B cell (primary cell): ENCODE measurements around the gene MKRN2OS. TPM values are rescaled to one million over a fixed set of nuclear protein-coding genes. Genes with fewer than 3 reads are reported as not detected.

Experiments
- ATAC-seq: fragments of 200-7000 bp; cut with Tn5 transposase; one replicate; pipeline ENCODE4 v1.10.0; 2021; ENCODE audit warnings: low read depth, mild to moderate bottlenecking, moderate number of reproducible peaks, moderate library complexity
- CTCF ChIA-PET: fragments of 350-600 bp; sonication (Branson Sonifier 250); formaldehyde crosslinking; loops from one replicate; lab custom pipeline; 2021; ENCODE audit warnings: antibody characterized with exemption, inconsistent platforms; lab: Charles Lee
- POLR2A ChIA-PET: fragments of 350-600 bp; sonication (Branson Sonifier 250); formaldehyde crosslinking; loops from one replicate; lab custom pipeline; 2021; ENCODE audit warnings: antibody characterized with exemption; lab: Charles Lee
- DNase-seq: peaks from one replicate; pipeline ENCODE4 v3.0.0; 2013
- H2AFZ ChIP-seq: 2 replicates; pipeline ENCODE4 v1.6.1; 2012; ENCODE audit warnings: mild to moderate bottlenecking, low read depth, low read length; ENCODE audit not compliant: insufficient read depth, poor library complexity, severe bottlenecking
- H3K27ac ChIP-seq, 2 donors: 1 replicate in 1 of 2; 2 replicates in 1 of 2; pipeline ENCODE4 v1.5.1; 2012 to 2013; ENCODE audit warnings: low read length in 2 of 2, mild to moderate bottlenecking in 2 of 2, moderate library complexity in 1 of 2
- H3K27me3 ChIP-seq, 4 experiments: fragments of 200-600 bp in 1 of 4; sonication (generic) in 1 of 4; replicated peaks in 1 of 4; 1 replicate in 2 of 4; 2 replicates in 2 of 4; pipeline versions ENCODE4 v1.6.1 to v1.7.0; 2013 to 2016; ENCODE audit warnings: low read length in 3 of 4, mild to moderate bottlenecking in 2 of 4, mixed read lengths in 1 of 4, moderate library complexity in 1 of 4; ENCODE audit not compliant: insufficient read depth in 4 of 4, control insufficient read depth in 3 of 4; ENCODE audit errors: control extremely low read depth in 1 of 4
- H3K36me3 ChIP-seq, 2 experiments: replicated peaks in 1 of 2; 1 replicate in 1 of 2; 2 replicates in 1 of 2; pipeline versions ENCODE4 v1.6.1 to v1.7.1; 2013; ENCODE audit warnings: low read length in 1 of 2; ENCODE audit not compliant: insufficient read depth in 2 of 2, control insufficient read depth in 1 of 2; ENCODE audit errors: control extremely low read depth in 1 of 2, extremely low read depth in 1 of 2
- H3K4me1 ChIP-seq, 2 donors: fragments of 200-600 bp in 1 of 2; sonication (generic) in 1 of 2; 1 replicate in 1 of 2; 2 replicates in 1 of 2; pipeline versions ENCODE4 v1.5.1 to v1.6.1; 2013 to 2017; ENCODE audit warnings: low read length in 2 of 2; ENCODE audit not compliant: control insufficient read depth in 2 of 2, insufficient read depth in 2 of 2
- H3K4me2 ChIP-seq: replicated peaks from 2 replicates; pipeline ENCODE3; 2012; ENCODE audit warnings: mild to moderate bottlenecking, low read depth, low read length; ENCODE audit not compliant: poor library complexity, severe bottlenecking
- H3K4me3 ChIP-seq, 5 experiments: fragments of 200-600 bp in 1 of 5; sonication (generic) in 1 of 5; 1 replicate in 3 of 5; 2 replicates in 2 of 5; pipeline versions ENCODE4 v1.5.1 to v1.7.0; 2011 to 2016; ENCODE audit warnings: low read length in 4 of 5, mild to moderate bottlenecking in 4 of 5, low read depth in 2 of 5, control low read depth in 1 of 5, moderate library complexity in 1 of 5; ENCODE audit not compliant: insufficient read depth in 1 of 5; ENCODE audit errors: control extremely low read depth in 1 of 5, extremely low read depth in 1 of 5
- H3K79me2 ChIP-seq: fragments of 200-600 bp; sonication (generic); one replicate; pipeline ENCODE4 v1.6.0; 2016; ENCODE audit warnings: low read length; ENCODE audit not compliant: control insufficient read depth, insufficient read depth
- H3K9ac ChIP-seq: fragments of 200-600 bp; sonication (generic); 2 replicates; pipeline ENCODE4 v1.6.1; 2017; ENCODE audit warnings: mild to moderate bottlenecking, low read length, moderate library complexity
- H3K9me3 ChIP-seq, 3 donors: one replicate each; pipeline versions ENCODE4 v1.6.1 to v1.7.1; 2013; ENCODE audit warnings: low read length in 2 of 3; ENCODE audit not compliant: control insufficient read depth in 2 of 3, insufficient read depth in 1 of 3; ENCODE audit errors: control extremely low read depth in 1 of 3
- H4K20me1 ChIP-seq: 2 replicates; pipeline ENCODE4 v1.6.0; 2012; ENCODE audit warnings: mild to moderate bottlenecking, low read length; ENCODE audit not compliant: insufficient read depth, control insufficient read depth, poor library complexity, severe bottlenecking
- H3K27ac Mint-ChIP-seq: one replicate; pipeline ENCODE4 v1.8.0; 2021; ENCODE audit warnings: mixed read lengths
- H3K27me3 Mint-ChIP-seq: one replicate; pipeline ENCODE4 v1.8.0; 2021; ENCODE audit warnings: mixed read lengths
- H3K4me1 Mint-ChIP-seq: one replicate; pipeline ENCODE4 v1.8.0; 2021; ENCODE audit warnings: mixed read lengths
- H3K4me3 Mint-ChIP-seq: one replicate; pipeline ENCODE4 v1.8.0; 2021; ENCODE audit warnings: mixed read lengths
- H3K9me3 Mint-ChIP-seq: one replicate; pipeline ENCODE4 v1.8.0; 2022; ENCODE audit warnings: mixed read lengths; ENCODE audit not compliant: insufficient read depth
- EZH2 ChIP-seq: IDR thresholded peaks from 2 replicates; pipeline ENCODE4 v1.6.1; 2012; ENCODE audit warnings: borderline replicate concordance, low read depth, mild to moderate bottlenecking, moderate library complexity, low read length; ENCODE audit not compliant: insufficient read depth, poor library complexity, severe bottlenecking
- WGBS: methylation state at CpG from one replicate; pipeline ENCODE4 v1.1.5; 2013; ENCODE audit warnings: missing lambda C conversion rate; ENCODE audit not compliant: insufficient coverage; 5-methylcytosine and 5-hydroxymethylcytosine counted together
- intact Hi-C: fragments of 100-400 bp; cut with micrococcal nuclease; formaldehyde crosslinking; loops from one replicate; pipeline ENCODE4 v1.10.0; 2022
- polyA plus RNA-seq: library from polyadenylated mRNA; depleted of rRNA; stranded (reverse); fragments of >200 nt; gene quantifications from 2 replicates; pipeline ENCODE4 v1.2.3, GENCODE V29; 2012
- total RNA-seq, 2 donors: library from RNA; stranded (reverse); fragments of 120-200 nt in 1 of 2; gene quantifications; 1 replicate in 1 of 2; 2 replicates in 1 of 2; pipeline versions ENCODE4 v1.2.3 to v1.2.4, GENCODE V29; 2013 to 2022
- TF ChIP-seq, protein P1 (sequence below): fragments of 200-600 bp; IDR thresholded peaks from one replicate; pipeline ENCODE4 v1.8.0; 2022; ENCODE audit warnings: antibody characterized with exemption, mild to moderate bottlenecking

The MKRN2OS gene
- total and polyA plus RNA-seq, 2 donors (not counting 1 experiment from before 2014, with no cell fraction given) = not detected

DNA sequence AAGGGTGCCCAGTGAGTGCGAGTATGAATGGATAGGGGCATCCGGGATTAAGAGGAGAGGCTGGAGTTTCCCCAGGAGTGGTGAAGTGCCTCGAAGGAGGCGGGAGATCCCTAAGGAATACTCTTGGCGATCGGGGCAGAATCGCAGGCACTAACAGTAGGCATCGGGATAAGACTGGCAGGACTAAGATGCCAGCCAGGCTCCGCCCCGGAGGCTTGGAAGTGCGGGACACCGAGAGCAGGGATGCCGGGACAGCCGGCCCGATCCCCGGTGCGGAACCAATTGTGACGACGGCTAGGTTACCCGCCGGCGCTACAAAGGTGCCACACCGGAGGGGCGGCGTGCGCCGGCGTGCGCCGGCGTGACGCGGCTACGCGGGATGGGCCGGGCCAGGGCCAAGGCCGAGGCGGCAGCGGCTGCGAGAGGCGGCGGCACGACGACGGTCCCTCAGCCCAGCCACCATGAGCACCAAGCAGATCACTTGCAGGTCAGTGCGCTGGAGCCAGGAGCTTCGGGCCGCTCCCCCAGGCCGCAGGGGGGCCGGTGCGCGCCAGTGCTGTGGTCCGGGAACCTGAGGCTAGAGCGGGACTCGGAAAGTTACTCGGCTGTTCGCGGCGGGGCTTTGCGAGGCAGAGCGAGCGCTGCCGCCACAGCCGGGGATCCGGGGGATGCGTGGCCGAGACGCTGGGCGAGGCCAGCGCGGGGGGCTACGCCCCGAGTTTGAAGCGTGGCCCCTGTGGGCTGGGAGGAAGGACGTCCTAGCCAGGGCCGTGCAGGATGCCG lies 11.6 kb upstream of the MKRN2OS start, which contains the start of gene MKRN2:
MKRN2 (plus strand) TSS at position 398 of the 783 bp plus-strand sequence; CDS start at position 462, 64 bp downstream.
- CTCF ChIA-PET = interaction anchor here (1.3 kb wide), 1 partner anchor 284 kb away, joined by 3 read pairs; the partner anchor contains the start of gene RPL32
- POLR2A ChIA-PET = no interaction called here

More for the DNA sequence above, 11.6 kb upstream of the MKRN2OS start, which contains the start of gene MKRN2:
- H3K9me3 ChIP-seq = no peaks in the 10 kb centered on the region
- H3K4me1 ChIP-seq = peaks cover 40 to 41% of the 10 kb centered on the region in 2 donors
- H4K20me1 ChIP-seq = peaks cover 18% of the 10 kb centered on the region
- Mint-ChIP-seq H3K27ac (peak within 1 kb of the TSS; percentile 84), H3K9me3 (no peaks in the 10 kb centered on the region), H3K27me3 (peaks cover 23% of the 10 kb centered on the region), H3K4me1 (peaks cover 60% of the 10 kb centered on the region), H3K4me3 (peak within 1 kb of the TSS; percentile 91)
- peak within 1 kb of the TSS; percentile 91 to 92 for H3K27ac ChIP-seq
- DNase-seq (peak; percentile 91), ATAC-seq (peak; percentile 96)
- TF ChIP-seq, protein P1, sequence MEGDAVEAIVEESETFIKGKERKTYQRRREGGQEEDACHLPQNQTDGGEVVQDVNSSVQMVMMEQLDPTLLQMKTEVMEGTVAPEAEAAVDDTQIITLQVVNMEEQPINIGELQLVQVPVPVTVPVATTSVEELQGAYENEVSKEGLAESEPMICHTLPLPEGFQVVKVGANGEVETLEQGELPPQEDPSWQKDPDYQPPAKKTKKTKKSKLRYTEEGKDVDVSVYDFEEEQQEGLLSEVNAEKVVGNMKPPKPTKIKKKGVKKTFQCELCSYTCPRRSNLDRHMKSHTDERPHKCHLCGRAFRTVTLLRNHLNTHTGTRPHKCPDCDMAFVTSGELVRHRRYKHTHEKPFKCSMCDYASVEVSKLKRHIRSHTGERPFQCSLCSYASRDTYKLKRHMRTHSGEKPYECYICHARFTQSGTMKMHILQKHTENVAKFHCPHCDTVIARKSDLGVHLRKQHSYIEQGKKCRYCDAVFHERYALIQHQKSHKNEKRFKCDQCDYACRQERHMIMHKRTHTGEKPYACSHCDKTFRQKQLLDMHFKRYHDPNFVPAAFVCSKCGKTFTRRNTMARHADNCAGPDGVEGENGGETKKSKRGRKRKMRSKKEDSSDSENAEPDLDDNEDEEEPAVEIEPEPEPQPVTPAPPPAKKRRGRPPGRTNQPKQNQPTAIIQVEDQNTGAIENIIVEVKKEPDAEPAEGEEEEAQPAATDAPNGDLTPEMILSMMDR = no peak
- TF ChIP-seq EZH2 = no peak
- H3K36me3 ChIP-seq = no peaks in the 10 kb centered on the region
- intact Hi-C loops = loop anchor here (1.0 to 5.0 kb wide), 6 partner anchors 73 to 1565 kb away; partner anchors contain the start of genes ATG7, CHCHD4, RAF1 and RPL32
- peak within 1 kb of the TSS; percentile 100 for H2AFZ ChIP-seq
- H3K9ac ChIP-seq = peak within 1 kb of the TSS; percentile 91
- H3K4me2 ChIP-seq = peak within 1 kb of the TSS; percentile 91
- WGBS = under 1% methylated on average over 77 of the region's 77 CpGs
- peaks cover 50% of the 10 kb centered on the region for H3K79me2 ChIP-seq
- peak within 1 kb of the TSS; percentile 85 to 91 (median 90) for H3K4me3 ChIP-seq
- H3K27me3 ChIP-seq = peaks cover 0 to 17% (median 5%) of the 10 kb centered on the region in 4 experiments
